ENCODE measurements around the gene WSCD2. TPM values are rescaled to one million over a fixed set of nuclear protein-coding genes. Genes with fewer than 3 reads are reported as not detected.

Gene WSCD2
- total RNA-seq, 1 experiment from 2014 or later = not detected

GRCh38 chr12:108136697-108137096, 7.6 kb downstream of the WSCD2 start:
- Mint-ChIP-seq H3K4me1 (ENCODE audit: insufficient read depth, unreplicated experiment) (no peaks in the 10 kb centered on the region), H3K9me3 (ENCODE audit: unreplicated experiment) (no peaks in the 10 kb centered on the region), H3K36me3 (ENCODE audit: insufficient read depth, unreplicated experiment) (no peaks in the 10 kb centered on the region), H3K27ac (ENCODE audit: low read depth, unreplicated experiment) (no peak overlapping the region), H3K27me3 (ENCODE audit: insufficient read depth, unreplicated experiment) (peaks cover 11% of the 10 kb centered on the region), H3K4me3 (ENCODE audit: unreplicated experiment) (no peak overlapping the region)
- TF ChIP-seq, protein P1, sequence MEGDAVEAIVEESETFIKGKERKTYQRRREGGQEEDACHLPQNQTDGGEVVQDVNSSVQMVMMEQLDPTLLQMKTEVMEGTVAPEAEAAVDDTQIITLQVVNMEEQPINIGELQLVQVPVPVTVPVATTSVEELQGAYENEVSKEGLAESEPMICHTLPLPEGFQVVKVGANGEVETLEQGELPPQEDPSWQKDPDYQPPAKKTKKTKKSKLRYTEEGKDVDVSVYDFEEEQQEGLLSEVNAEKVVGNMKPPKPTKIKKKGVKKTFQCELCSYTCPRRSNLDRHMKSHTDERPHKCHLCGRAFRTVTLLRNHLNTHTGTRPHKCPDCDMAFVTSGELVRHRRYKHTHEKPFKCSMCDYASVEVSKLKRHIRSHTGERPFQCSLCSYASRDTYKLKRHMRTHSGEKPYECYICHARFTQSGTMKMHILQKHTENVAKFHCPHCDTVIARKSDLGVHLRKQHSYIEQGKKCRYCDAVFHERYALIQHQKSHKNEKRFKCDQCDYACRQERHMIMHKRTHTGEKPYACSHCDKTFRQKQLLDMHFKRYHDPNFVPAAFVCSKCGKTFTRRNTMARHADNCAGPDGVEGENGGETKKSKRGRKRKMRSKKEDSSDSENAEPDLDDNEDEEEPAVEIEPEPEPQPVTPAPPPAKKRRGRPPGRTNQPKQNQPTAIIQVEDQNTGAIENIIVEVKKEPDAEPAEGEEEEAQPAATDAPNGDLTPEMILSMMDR (IDR thresholded peaks at IDR 0.05; ENCODE audit: unreplicated experiment) = no peak
- intact Hi-C loops (cut with micrococcal nuclease) = no loop called here
- no peak for DNase-seq (ENCODE audit: unreplicated experiment)
- BruUV-seq (replicated peaks) = no TSS peak
- CTCF ChIA-PET = interaction anchor here (0.6 kb wide), 1 partner anchor 21 kb away, joined by 4 read pairs; no protein-coding TSS in a partner anchor
- POLR2A ChIA-PET = no interaction called here

DNA sequence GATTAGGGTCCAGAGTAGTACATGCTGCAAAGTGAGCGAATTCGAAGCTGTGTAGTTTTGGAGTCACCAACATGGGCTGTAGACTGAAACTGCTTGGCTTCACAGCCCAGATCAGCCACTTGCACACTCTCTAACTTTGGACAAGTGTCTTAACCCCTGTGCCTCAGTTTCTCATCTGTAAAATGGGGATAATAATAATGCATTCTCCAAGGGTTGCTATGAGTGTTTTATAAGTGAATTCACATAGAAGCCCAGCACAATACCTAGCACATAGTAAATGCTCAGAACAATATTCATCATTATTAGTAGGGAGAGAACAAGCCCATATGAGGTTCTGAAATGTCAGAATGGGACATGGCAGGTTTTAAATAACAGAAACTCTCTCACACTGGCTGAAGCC, 10.4 kb downstream of the WSCD2 start:
- Mint-ChIP-seq H3K9me3 (ENCODE audit: unreplicated experiment) (peaks cover 7% of the 10 kb centered on the region), H3K27ac (ENCODE audit: low read depth, unreplicated experiment) (no peak overlapping the region), H3K4me1 (ENCODE audit: insufficient read depth, unreplicated experiment) (no peaks in the 10 kb centered on the region), H3K36me3 (ENCODE audit: insufficient read depth, unreplicated experiment) (no peaks in the 10 kb centered on the region), H3K27me3 (ENCODE audit: insufficient read depth, unreplicated experiment) (no peaks in the 10 kb centered on the region), H3K4me3 (ENCODE audit: unreplicated experiment) (no peak overlapping the region)
- intact Hi-C loops (cut with micrococcal nuclease) = no loop called here
- ChIA-PET CTCF (no interaction called here), POLR2A (no interaction called here)
- DNase-seq (ENCODE audit: unreplicated experiment) = no peak
- BruUV-seq (replicated peaks) = no TSS peak
- TF ChIP-seq, protein P1 (IDR thresholded peaks at IDR 0.05; ENCODE audit: unreplicated experiment) = no peak

DNA sequence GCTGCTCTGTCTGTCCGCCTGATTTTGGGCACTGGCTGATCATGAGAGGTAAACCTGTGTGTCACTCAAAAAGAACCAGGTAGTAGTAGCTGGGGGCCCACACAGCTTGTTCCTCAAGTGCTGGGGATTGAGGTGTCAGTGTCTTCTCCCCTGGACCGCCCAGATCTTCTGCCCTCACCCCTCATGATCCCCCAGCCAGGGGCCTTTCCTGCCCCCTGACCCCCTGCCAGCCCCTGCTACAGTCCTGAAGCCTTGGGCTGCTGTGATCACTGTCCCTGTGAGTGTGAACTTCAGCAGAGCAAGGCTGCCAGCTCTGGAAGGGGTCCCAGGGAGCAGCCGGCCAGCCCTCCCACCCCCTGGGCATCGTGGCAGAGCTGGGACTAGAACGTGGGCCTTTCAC, 11.4 kb downstream of the WSCD2 start:
- no peaks in the 10 kb centered on the region for H3K36me3 Mint-ChIP-seq (ENCODE audit: insufficient read depth, unreplicated experiment)
- DNase-seq (ENCODE audit: unreplicated experiment) = no peak
- TF ChIP-seq, protein P1 (IDR thresholded peaks at IDR 0.05; ENCODE audit: unreplicated experiment) = no peak
- intact Hi-C loops (cut with micrococcal nuclease) = no loop called here
- no peaks in the 10 kb centered on the region for H3K27me3 Mint-ChIP-seq (ENCODE audit: insufficient read depth, unreplicated experiment)
- H3K4me1 Mint-ChIP-seq (ENCODE audit: insufficient read depth, unreplicated experiment) = no peaks in the 10 kb centered on the region
- H3K9me3 Mint-ChIP-seq (ENCODE audit: unreplicated experiment) = peaks cover 7% of the 10 kb centered on the region
- H3K4me3 Mint-ChIP-seq (ENCODE audit: unreplicated experiment) = no peak overlapping the region
- ChIA-PET CTCF (no interaction called here), POLR2A (no interaction called here)
- no TSS peak for BruUV-seq (replicated peaks)
- no peak overlapping the region for H3K27ac Mint-ChIP-seq (ENCODE audit: low read depth, unreplicated experiment)

DNA sequence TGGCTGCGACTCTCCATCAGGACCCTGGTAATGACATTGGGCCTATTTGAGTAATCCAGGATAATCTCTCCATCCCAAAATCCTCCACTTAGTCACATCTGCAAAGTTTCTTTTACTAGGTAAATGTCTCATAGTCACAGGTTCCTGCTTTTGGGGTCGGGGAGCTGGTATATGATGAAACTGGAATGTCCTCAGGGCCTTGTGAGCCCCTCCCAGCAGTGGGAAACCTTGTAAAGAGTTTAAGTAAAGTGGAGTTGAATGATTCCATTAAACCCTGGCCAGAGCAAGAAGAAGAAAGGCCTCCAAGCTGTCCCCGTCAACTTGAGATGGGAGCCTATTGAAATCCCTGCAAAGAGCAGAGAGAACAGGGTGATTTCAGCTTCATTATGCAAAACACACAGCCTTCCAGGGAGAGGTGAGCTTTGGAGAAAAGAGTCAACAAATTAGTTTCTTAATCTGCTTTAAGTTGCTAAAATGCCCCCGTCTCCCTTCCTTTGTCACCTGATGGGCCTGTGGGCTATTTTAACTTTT, 12.6 kb downstream of the WSCD2 start:
- CTCF ChIA-PET = interaction anchor here (1.6 kb wide), 1 partner anchor 34 kb away, joined by 4 read pairs; no protein-coding TSS in a partner anchor
- TF ChIP-seq, protein P1 (IDR thresholded peaks at IDR 0.05; ENCODE audit: unreplicated experiment) = no peak
- H3K4me1 Mint-ChIP-seq (ENCODE audit: insufficient read depth, unreplicated experiment) = no peaks in the 10 kb centered on the region

More for the DNA sequence above, 12.6 kb downstream of the WSCD2 start:
- no TSS peak for BruUV-seq (replicated peaks)
- no peak overlapping the region for H3K27ac Mint-ChIP-seq (ENCODE audit: low read depth, unreplicated experiment)
- H3K4me3 Mint-ChIP-seq (ENCODE audit: unreplicated experiment) = no peak overlapping the region
- no peak for DNase-seq (ENCODE audit: unreplicated experiment)
- no peaks in the 10 kb centered on the region for H3K36me3 Mint-ChIP-seq (ENCODE audit: insufficient read depth, unreplicated experiment)
- peaks cover 7% of the 10 kb centered on the region for H3K9me3 Mint-ChIP-seq (ENCODE audit: unreplicated experiment)
- intact Hi-C loops (cut with micrococcal nuclease) = no loop called here
- POLR2A ChIA-PET = no interaction called here
- no peaks in the 10 kb centered on the region for H3K27me3 Mint-ChIP-seq (ENCODE audit: insufficient read depth, unreplicated experiment)

Measured in MCF 10A (cell line).